GM12872 (cell line): ENCODE measurements around the gene CRB2.

ENCODE experiments used
- CTCF ChIP-seq: IDR thresholded peaks from 3 replicates; pipeline ENCODE4 v1.5.1; 2011; ENCODE audit warnings: low read depth, mild to moderate bottlenecking, low read length, moderate library complexity; ENCODE audit not compliant: insufficient read depth

CRB2 gene

GRCh38 chr9:123350590-123351310, 5.2 kb upstream of the CRB2 start:
- TF ChIP-seq CTCF: no peak

- no peak for TF ChIP-seq CTCF
Measured at GRCh38 chr9:123353041-123353440, 3.0 kb upstream of the CRB2 start.

GRCh38 chr9:123353984-123354591, 1.9 kb upstream of the CRB2 start:
- peak; percentile 87 for TF ChIP-seq CTCF

GRCh38 chr9:123354806-123355508, 1.0 kb upstream of the CRB2 start:
- TF ChIP-seq CTCF: no peak

GRCh38 chr9:123356851-123357742, 1.1 kb downstream of the CRB2 start:
- TF ChIP-seq CTCF: no peak

GRCh38 chr9:123357743-123358059, 1.7 kb downstream of the CRB2 start:
- TF ChIP-seq CTCF: no peak
